ENCODE results near the gene FLYWCH1. TPM values are rescaled to one million over a fixed set of nuclear protein-coding genes. Genes with fewer than 3 reads are reported as not detected.

FLYWCH1 gene
- total and polyA plus RNA-seq, 9 of the 15 experiments (the other 6 are each of a cell fraction or from before 2014, with no cell fraction given): 0.18 to 33.6 (median 11.3) TPM

DNA sequence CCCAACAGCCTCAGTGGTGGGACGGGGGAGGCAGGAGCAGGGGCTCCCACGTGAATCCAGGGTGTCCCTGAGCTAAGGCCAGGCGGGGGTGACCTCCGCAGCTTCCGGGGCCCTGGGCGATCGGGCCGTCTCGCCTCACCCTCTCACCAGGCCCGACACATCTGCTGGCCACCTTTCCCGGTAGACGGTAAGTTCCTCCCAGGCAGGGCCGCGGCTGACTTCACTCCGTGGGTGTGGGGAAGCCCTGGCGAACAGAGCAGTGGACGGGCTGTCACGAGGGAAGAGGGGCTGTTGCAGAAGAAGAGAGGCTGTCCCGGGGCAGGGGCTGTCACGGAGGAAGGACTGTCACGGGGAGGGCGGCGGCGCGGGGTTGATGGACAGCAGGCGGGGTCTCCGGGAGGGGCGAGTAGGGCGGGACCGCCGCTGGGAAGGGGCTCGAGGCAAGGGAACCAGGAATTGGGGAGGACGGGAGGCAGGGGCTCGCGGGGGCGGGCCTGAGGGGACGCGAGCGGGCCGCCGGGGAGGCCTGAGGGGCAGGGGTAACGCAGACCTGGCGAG is 68.0 kb downstream of the FLYWCH1 start (continued):
- no peak for TF ChIP-seq BRD9 (IDR thresholded peaks at IDR 0.05; ENCODE audit: low read depth, partially characterized antibody)
- TF ChIP-seq, protein P1, sequence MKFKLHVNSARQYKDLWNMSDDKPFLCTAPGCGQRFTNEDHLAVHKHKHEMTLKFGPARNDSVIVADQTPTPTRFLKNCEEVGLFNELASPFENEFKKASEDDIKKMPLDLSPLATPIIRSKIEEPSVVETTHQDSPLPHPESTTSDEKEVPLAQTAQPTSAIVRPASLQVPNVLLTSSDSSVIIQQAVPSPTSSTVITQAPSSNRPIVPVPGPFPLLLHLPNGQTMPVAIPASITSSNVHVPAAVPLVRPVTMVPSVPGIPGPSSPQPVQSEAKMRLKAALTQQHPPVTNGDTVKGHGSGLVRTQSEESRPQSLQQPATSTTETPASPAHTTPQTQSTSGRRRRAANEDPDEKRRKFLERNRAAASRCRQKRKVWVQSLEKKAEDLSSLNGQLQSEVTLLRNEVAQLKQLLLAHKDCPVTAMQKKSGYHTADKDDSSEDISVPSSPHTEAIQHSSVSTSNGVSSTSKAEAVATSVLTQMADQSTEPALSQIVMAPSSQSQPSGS (CRISPR knock-in tag; IDR thresholded peaks at IDR 0.05): no peak
- TF ChIP-seq, protein P2, sequence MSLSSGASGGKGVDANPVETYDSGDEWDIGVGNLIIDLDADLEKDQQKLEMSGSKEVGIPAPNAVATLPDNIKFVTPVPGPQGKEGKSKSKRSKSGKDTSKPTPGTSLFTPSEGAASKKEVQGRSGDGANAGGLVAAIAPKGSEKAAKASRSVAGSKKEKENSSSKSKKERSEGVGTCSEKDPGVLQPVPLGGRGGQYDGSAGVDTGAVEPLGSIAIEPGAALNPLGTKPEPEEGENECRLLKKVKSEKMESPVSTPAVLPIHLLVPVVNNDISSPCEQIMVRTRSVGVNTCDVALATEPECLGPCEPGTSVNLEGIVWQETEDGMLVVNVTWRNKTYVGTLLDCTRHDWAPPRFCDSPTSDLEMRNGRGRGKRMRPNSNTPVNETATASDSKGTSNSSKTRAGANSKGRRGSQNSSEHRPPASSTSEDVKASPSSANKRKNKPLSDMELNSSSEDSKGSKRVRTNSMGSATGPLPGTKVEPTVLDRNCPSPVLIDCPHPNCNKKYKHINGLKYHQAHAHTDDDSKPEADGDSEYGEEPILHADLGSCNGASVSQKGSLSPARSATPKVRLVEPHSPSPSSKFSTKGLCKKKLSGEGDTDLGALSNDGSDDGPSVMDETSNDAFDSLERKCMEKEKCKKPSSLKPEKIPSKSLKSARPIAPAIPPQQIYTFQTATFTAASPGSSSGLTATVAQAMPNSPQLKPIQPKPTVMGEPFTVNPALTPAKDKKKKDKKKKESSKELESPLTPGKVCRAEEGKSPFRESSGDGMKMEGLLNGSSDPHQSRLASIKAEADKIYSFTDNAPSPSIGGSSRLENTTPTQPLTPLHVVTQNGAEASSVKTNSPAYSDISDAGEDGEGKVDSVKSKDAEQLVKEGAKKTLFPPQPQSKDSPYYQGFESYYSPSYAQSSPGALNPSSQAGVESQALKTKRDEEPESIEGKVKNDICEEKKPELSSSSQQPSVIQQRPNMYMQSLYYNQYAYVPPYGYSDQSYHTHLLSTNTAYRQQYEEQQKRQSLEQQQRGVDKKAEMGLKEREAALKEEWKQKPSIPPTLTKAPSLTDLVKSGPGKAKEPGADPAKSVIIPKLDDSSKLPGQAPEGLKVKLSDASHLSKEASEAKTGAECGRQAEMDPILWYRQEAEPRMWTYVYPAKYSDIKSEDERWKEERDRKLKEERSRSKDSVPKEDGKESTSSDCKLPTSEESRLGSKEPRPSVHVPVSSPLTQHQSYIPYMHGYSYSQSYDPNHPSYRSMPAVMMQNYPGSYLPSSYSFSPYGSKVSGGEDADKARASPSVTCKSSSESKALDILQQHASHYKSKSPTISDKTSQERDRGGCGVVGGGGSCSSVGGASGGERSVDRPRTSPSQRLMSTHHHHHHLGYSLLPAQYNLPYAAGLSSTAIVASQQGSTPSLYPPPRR (CRISPR knock-in tag; IDR thresholded peaks at IDR 0.05; ENCODE audit: borderline replicate concordance): no peak; the same call in 1 of the 2 replicates
- peak; percentile 4; the same call in 1 of the 2 replicates for TF ChIP-seq CREM (IDR thresholded peaks at IDR 0.05; ENCODE audit: low read depth)
- TF ChIP-seq ZNF282 (CRISPR knock-in tag; IDR thresholded peaks at IDR 0.05): no peak
- TF ChIP-seq, protein P3, sequence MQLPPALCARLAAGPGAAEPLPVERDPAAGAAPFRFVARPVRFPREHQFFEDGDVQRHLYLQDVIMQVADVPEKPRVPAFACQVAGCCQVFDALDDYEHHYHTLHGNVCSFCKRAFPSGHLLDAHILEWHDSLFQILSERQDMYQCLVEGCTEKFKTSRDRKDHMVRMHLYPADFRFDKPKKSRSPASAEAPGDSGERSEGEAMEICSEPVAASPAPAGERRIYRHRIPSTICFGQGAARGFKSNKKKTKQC (CRISPR knock-in tag; IDR thresholded peaks at IDR 0.05): no peak
- no peak for TF ChIP-seq ZNF24 (IDR thresholded peaks at IDR 0.05)
- TF ChIP-seq, protein P4, sequence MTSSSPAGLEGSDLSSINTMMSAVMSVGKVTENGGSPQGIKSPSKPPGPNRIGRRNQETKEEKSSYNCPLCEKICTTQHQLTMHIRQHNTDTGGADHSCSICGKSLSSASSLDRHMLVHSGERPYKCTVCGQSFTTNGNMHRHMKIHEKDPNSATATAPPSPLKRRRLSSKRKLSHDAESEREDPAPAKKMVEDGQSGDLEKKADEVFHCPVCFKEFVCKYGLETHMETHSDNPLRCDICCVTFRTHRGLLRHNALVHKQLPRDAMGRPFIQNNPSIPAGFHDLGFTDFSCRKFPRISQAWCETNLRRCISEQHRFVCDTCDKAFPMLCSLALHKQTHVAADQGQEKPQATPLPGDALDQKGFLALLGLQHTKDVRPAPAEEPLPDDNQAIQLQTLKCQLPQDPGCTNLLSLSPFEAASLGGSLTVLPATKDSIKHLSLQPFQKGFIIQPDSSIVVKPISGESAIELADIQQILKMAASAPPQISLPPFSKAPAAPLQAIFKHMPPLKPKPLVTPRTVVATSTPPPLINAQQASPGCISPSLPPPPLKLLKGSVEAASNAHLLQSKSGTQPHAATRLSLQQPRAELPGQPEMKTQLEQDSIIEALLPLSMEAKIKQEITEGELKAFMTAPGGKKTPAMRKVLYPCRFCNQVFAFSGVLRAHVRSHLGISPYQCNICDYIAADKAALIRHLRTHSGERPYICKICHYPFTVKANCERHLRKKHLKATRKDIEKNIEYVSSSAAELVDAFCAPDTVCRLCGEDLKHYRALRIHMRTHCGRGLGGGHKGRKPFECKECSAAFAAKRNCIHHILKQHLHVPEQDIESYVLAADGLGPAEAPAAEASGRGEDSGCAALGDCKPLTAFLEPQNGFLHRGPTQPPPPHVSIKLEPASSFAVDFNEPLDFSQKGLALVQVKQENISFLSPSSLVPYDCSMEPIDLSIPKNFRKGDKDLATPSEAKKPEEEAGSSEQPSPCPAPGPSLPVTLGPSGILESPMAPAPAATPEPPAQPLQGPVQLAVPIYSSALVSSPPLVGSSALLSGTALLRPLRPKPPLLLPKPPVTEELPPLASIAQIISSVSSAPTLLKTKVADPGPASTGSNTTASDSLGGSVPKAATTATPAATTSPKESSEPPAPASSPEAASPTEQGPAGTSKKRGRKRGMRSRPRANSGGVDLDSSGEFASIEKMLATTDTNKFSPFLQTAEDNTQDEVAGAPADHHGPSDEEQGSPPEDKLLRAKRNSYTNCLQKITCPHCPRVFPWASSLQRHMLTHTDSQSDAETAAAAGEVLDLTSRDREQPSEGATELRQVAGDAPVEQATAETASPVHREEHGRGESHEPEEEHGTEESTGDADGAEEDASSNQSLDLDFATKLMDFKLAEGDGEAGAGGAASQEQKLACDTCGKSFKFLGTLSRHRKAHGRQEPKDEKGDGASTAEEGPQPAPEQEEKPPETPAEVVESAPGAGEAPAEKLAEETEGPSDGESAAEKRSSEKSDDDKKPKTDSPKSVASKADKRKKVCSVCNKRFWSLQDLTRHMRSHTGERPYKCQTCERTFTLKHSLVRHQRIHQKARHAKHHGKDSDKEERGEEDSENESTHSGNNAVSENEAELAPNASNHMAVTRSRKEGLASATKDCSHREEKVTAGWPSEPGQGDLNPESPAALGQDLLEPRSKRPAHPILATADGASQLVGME (CRISPR knock-in tag; IDR thresholded peaks at IDR 0.05): no peak
- TF ChIP-seq HDGF (IDR thresholded peaks at IDR 0.05): peak; percentile 57; the same call in 1 of the 2 replicates
- TF ChIP-seq KDM5B (IDR thresholded peaks at IDR 0.05; ENCODE audit: insufficient replicate concordance, low read depth, low read length): no peak
- TF ChIP-seq, protein P5, sequence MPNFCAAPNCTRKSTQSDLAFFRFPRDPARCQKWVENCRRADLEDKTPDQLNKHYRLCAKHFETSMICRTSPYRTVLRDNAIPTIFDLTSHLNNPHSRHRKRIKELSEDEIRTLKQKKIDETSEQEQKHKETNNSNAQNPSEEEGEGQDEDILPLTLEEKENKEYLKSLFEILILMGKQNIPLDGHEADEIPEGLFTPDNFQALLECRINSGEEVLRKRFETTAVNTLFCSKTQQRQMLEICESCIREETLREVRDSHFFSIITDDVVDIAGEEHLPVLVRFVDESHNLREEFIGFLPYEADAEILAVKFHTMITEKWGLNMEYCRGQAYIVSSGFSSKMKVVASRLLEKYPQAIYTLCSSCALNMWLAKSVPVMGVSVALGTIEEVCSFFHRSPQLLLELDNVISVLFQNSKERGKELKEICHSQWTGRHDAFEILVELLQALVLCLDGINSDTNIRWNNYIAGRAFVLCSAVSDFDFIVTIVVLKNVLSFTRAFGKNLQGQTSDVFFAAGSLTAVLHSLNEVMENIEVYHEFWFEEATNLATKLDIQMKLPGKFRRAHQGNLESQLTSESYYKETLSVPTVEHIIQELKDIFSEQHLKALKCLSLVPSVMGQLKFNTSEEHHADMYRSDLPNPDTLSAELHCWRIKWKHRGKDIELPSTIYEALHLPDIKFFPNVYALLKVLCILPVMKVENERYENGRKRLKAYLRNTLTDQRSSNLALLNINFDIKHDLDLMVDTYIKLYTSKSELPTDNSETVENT (CRISPR knock-in tag; IDR thresholded peaks at IDR 0.05): no peak
- TF ChIP-seq HDAC8 (tag; IDR thresholded peaks at IDR 0.05): no peak
- no peak for TF ChIP-seq ZNF707 (CRISPR knock-in tag; conservative IDR thresholded peaks at IDR 0.05)

All from K562 (cell line).